ENCODE measurements around the gene ARL2BP. TPM values are rescaled to one million over a fixed set of nuclear protein-coding genes. Genes with fewer than 3 reads are reported as not detected.

ARL2BP gene
- total RNA-seq, 6 experiments from 2014 or later, result 19.3 to 26.8 (median 22.0) TPM

- no peaks in the 10 kb centered on the region for H3K9me3 ChIP-seq
- TF ChIP-seq, protein P1, sequence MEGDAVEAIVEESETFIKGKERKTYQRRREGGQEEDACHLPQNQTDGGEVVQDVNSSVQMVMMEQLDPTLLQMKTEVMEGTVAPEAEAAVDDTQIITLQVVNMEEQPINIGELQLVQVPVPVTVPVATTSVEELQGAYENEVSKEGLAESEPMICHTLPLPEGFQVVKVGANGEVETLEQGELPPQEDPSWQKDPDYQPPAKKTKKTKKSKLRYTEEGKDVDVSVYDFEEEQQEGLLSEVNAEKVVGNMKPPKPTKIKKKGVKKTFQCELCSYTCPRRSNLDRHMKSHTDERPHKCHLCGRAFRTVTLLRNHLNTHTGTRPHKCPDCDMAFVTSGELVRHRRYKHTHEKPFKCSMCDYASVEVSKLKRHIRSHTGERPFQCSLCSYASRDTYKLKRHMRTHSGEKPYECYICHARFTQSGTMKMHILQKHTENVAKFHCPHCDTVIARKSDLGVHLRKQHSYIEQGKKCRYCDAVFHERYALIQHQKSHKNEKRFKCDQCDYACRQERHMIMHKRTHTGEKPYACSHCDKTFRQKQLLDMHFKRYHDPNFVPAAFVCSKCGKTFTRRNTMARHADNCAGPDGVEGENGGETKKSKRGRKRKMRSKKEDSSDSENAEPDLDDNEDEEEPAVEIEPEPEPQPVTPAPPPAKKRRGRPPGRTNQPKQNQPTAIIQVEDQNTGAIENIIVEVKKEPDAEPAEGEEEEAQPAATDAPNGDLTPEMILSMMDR (IDR thresholded peaks at IDR 0.05), result no peak
- no peak for TF ChIP-seq POLR2A (IDR thresholded peaks at IDR 0.05)
- no peaks in the 10 kb centered on the region for H3K36me3 ChIP-seq
- intact Hi-C loops (cut with DNase I), result no loop called here
- peaks cover 0 to 4% (median 0%) of the 10 kb centered on the region in 4 donors for H3K4me1 ChIP-seq
- H3K4me3 ChIP-seq, result no peak overlapping the region
- DNase-seq, result peak in 1 of 3 donors; percentile 30
- 80% methylated on average over 2 of the region's 18 CpGs for WGBS (ENCODE audit: insufficient coverage, low coverage, low lambda C conversion rate, missing lambda C conversion rate)
- no peaks in the 10 kb centered on the region for H3K27me3 ChIP-seq
- ATAC-seq, result no peak
- H3K27ac ChIP-seq, result no peak overlapping the region
Measured at GRCh38 chr16:57263541-57264351, 18.7 kb downstream of the ARL2BP start.

DNA sequence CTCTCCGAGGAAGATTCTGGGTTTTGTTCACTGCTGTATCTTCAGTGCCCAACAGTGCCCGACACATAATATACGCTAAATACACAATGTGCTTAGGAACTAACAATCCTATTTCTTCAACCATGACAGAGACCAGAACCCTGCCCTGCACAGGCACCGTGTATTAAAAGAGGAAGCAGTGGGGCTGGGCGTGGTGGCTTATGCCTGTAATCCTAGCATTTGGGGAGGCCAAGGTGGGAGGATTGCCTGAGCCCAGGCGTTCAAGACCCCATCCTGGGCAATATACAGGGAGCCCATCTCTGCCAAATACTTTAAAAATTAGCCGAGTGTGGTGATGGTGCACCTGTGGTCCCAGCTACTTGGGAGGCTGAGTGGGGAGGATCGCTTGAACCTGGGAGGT, 19.3 kb downstream of the ARL2BP start:
- DNase-seq (peak in 1 of 3 donors; percentile 18), ATAC-seq (no peak)
- H3K4me1 ChIP-seq, result peaks cover 0 to 4% (median 0%) of the 10 kb centered on the region in 4 donors
- no peaks in the 10 kb centered on the region for H3K27me3 ChIP-seq
- no peak overlapping the region for H3K27ac ChIP-seq
- H3K36me3 ChIP-seq, result no peaks in the 10 kb centered on the region
- 74% methylated on average over 4 of the region's 8 CpGs for WGBS (ENCODE audit: insufficient coverage, low coverage, low lambda C conversion rate, missing lambda C conversion rate)
- TF ChIP-seq, protein P1 (IDR thresholded peaks at IDR 0.05), result no peak
- TF ChIP-seq POLR2A (IDR thresholded peaks at IDR 0.05), result no peak
- no peaks in the 10 kb centered on the region for H3K9me3 ChIP-seq
- intact Hi-C loops (cut with DNase I), result no loop called here
- H3K4me3 ChIP-seq, result no peak overlapping the region

- Histone ChIP-seq H3K9me3 (no peaks in the 10 kb centered on the region), H3K4me1 (peaks cover 0 to 4% (median 0%) of the 10 kb centered on the region in 4 donors), H3K27me3 (no peaks in the 10 kb centered on the region), H3K27ac (no peak overlapping the region), H3K36me3 (no peaks in the 10 kb centered on the region), H3K4me3 (no peak overlapping the region)
- ATAC-seq (peak in 2 of 4 donors; percentile 9 to 14), DNase-seq (peak in 1 of 3 donors; percentile 54)
- intact Hi-C loops (cut with DNase I), result no loop called here
- 93% methylated on average over 6 of the region's 11 CpGs for WGBS (ENCODE audit: insufficient coverage, low coverage, low lambda C conversion rate, missing lambda C conversion rate)
- TF ChIP-seq, protein P1 (IDR thresholded peaks at IDR 0.05), result no peak
- no peak for TF ChIP-seq POLR2A (IDR thresholded peaks at IDR 0.05)
Measured at GRCh38 chr16:57264950-57265371, 19.9 kb downstream of the ARL2BP start.

DNA sequence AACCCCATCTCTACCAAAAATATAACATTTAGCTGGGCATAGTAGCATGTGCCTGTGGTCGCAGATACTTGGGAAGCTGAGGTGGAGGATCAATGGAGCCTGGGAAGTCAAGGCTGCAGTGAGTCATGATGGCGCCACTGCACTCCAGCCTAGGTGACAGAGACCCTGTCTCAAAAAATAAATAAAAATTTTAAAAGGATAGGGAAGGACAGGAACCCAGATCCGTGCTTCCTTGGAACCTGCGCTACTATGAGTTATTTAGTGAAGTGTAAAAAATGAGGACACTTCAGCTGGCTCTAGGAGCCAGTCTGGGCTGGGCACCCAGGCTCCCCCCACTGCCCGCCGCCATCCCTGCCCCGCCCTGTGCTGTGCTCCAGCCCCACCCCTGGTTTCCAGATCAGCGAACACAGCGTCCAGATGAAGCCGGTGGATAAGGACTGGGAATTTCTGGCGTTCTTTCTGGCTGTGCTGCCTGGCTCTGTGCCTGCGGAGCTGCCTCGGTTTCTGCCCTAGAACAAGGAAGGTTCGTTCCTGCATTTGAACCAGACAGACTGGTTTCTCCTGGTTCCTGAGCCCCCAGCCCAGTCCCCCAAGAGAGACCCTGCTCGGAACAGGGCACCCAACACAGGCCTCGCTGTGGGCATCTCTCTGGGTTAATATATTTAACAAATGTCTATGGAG, 20.9 kb downstream of the ARL2BP start:
- TF ChIP-seq POLR2A (IDR thresholded peaks at IDR 0.05), result no peak
- TF ChIP-seq, protein P1 (IDR thresholded peaks at IDR 0.05), result no peak
- Histone ChIP-seq H3K4me1 (peaks cover 0 to 4% (median 0%) of the 10 kb centered on the region in 4 donors), H3K36me3 (no peaks in the 10 kb centered on the region), H3K9me3 (no peaks in the 10 kb centered on the region), H3K27ac (no peak overlapping the region), H3K4me3 (no peak overlapping the region), H3K27me3 (no peaks in the 10 kb centered on the region)
- intact Hi-C loops (cut with DNase I), result no loop called here
- WGBS (ENCODE audit: insufficient coverage, low coverage, low lambda C conversion rate, missing lambda C conversion rate), result 82% methylated on average over 9 of the region's 16 CpGs
- DNase-seq, result peak in 1 of 3 donors; percentile 51
- peak in 3 of 4 donors; percentile 19 to 49 (median 45) for ATAC-seq

Measured in right lobe of liver (tissue), 6 donors.